Retina (tissue), 1 donor: ENCODE measurements around the gene KRTAP10-3.
"Not testable (repeated sequence)": the region's sequence is repeated elsewhere in the genome, so short reads cannot be mapped to it uniquely, and the experiment has no call there.

Experiments used
- DNase-seq: peaks from one replicate; pipeline ENCODE4 v3.0.0-alpha.2; 2016

The KRTAP10-3 gene

GRCh38 chr21:44558695-44559094 lies at the start of gene KRTAP10-3:
TSS of gene KRTAP10-3 (minus strand) at chr21:44558795. CDS start at chr21:44558715, 80 bp downstream.
- DNase-seq, result no peak

- DNase-seq, result no peak
Observed at GRCh38 chr21:44606495-44606894, 47.9 kb upstream of the KRTAP10-3 start.

- DNase-seq, result no peak
Observed at GRCh38 chr21:44603911-44604310, 45.3 kb upstream of the KRTAP10-3 start.

GRCh38 chr21:44603109-44603875 lies 44.7 kb upstream of the KRTAP10-3 start:
- DNase-seq, result no peak

- no peak for DNase-seq
Observed at GRCh38 chr21:44602463-44602850, 43.9 kb upstream of the KRTAP10-3 start.

GRCh38 chr21:44601596-44602462 lies 43.2 kb upstream of the KRTAP10-3 start:
- no peak for DNase-seq

- DNase-seq, result not testable (repeated sequence)
Observed at GRCh38 chr21:44601091-44601490, 42.5 kb upstream of the KRTAP10-3 start.

GRCh38 chr21:44600118-44600978 lies 41.8 kb upstream of the KRTAP10-3 start, which contains the start of gene KRTAP10-7:
TSS of gene KRTAP10-7 (plus strand) at chr21:44600597. CDS start at chr21:44600622, 25 bp downstream.
- not testable (repeated sequence) for DNase-seq

- no peak for DNase-seq
Observed at GRCh38 chr21:44599264-44600029, 40.9 kb upstream of the KRTAP10-3 start.

- no peak for DNase-seq
Observed at GRCh38 chr21:44598061-44598460, 39.5 kb upstream of the KRTAP10-3 start.

GRCh38 chr21:44596068-44596725 lies 37.6 kb upstream of the KRTAP10-3 start:
- no peak for DNase-seq

GRCh38 chr21:44595524-44595923 lies 36.9 kb upstream of the KRTAP10-3 start:
- DNase-seq, result no peak

- no peak for DNase-seq
Observed at GRCh38 chr21:44594406-44594916, 35.9 kb upstream of the KRTAP10-3 start.

- DNase-seq, result no peak
Observed at GRCh38 chr21:44593598-44594405, 35.2 kb upstream of the KRTAP10-3 start.

GRCh38 chr21:44592446-44593311 lies 34.1 kb upstream of the KRTAP10-3 start, which contains the start of gene KRTAP10-6:
TSS of gene KRTAP10-6 (minus strand) at chr21:44592505. CDS start at chr21:44592484, 21 bp downstream.
- no peak for DNase-seq

GRCh38 chr21:44591801-44592130 lies 33.2 kb upstream of the KRTAP10-3 start:
- DNase-seq, result not testable (repeated sequence)

GRCh38 chr21:44590897-44591800 lies 32.6 kb upstream of the KRTAP10-3 start:
- not testable (repeated sequence) for DNase-seq

- DNase-seq, result no peak
Observed at GRCh38 chr21:44590311-44590721, 31.7 kb upstream of the KRTAP10-3 start.
